Fibroblast of mammary gland (primary cell): ENCODE data around the gene ANO1.

Source experiments
- DNase-seq: peaks from one replicate; pipeline ENCODE4 v3.0.0-alpha.2; 2010; ENCODE audit warnings: low read depth
- H3K4me3 ChIP-seq: 2 replicates; pipeline ENCODE4 v1.5.1; 2011; ENCODE audit warnings: low read depth, mild to moderate bottlenecking, low read length, moderate library complexity; ENCODE audit not compliant: control insufficient read depth
- CTCF ChIP-seq: conservative IDR thresholded peaks from 2 replicates; pipeline ENCODE4 v1.5.1; 2011; ENCODE audit warnings: low read depth, low read length, inconsistent platforms; ENCODE audit not compliant: control insufficient read depth, insufficient read depth

Gene ANO1

GRCh38 chr11:70078095-70078780 is at the start of gene ANO1:
ANO1 (plus strand) TSS chr11:70078317; CDS start chr11:70078607, 290 bp downstream.
- no peak for TF ChIP-seq CTCF
- H3K4me3 ChIP-seq: no peak within 1 kb of the TSS
- DNase-seq: no peak

- TF ChIP-seq CTCF: no peak
- no peak for DNase-seq
- H3K4me3 ChIP-seq: no peak overlapping the region
Observed at GRCh38 chr11:70029115-70029860, 48.8 kb upstream of the ANO1 start.

GRCh38 chr11:70029861-70030380 is 48.2 kb upstream of the ANO1 start:
- no peak overlapping the region for H3K4me3 ChIP-seq
- no peak for DNase-seq
- no peak for TF ChIP-seq CTCF

- H3K4me3 ChIP-seq: no peak overlapping the region
- DNase-seq: no peak
Observed at GRCh38 chr11:70030412-70030811, 47.7 kb upstream of the ANO1 start.

GRCh38 chr11:70031631-70032469 is 46.3 kb upstream of the ANO1 start:
- DNase-seq: no peak
- H3K4me3 ChIP-seq: no peak overlapping the region
- TF ChIP-seq CTCF: no peak

More at GRCh38 chr11:70030412-70030811, 47.7 kb upstream of the ANO1 start:
- no peak for TF ChIP-seq CTCF

- DNase-seq: no peak
- no peak for TF ChIP-seq CTCF
- no peak overlapping the region for H3K4me3 ChIP-seq
Observed at GRCh38 chr11:70032470-70032795, 45.7 kb upstream of the ANO1 start.
